ENCODE data around the gene DERA. TPM values are rescaled to one million over a fixed set of nuclear protein-coding genes. Genes with fewer than 3 reads are reported as not detected.
A peak's percentile ranks its signal among the peaks of the same experiment; 100 is the strongest.

Gene DERA
- total and polyA plus RNA-seq, 9 of the 15 experiments (the other 6 are each of a cell fraction or from before 2014, with no cell fraction given), result 5.5 to 15.5 (median 7.8) TPM

DNA sequence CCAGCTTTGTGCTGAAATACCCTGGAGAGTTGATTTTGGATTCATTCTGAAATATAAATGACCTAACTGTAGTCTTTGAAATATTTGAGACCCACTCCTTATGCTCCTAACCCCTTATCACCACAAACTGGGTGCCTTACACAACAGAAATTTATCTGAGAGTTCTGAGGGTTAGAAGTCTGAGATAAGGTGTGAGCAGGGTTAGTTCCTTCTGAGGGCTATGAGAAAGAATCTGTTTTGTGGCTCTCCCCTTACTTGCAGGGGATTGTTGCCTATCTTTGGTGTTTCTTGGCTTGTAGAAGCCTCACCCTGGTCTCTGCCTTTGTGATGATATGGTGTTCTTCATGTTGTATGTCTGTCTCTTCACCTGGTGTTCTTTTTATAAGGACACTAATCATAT lies 91.7 kb downstream of the DERA start:
- H3K4me3 ChIP-seq, result no peak overlapping the region
- no peak overlapping the region for H3K4me2 ChIP-seq (ENCODE audit: insufficient read depth, low read length)
- H3K27ac ChIP-seq (ENCODE audit: extremely low read depth, low read depth, low read length), result no peak overlapping the region
- in situ Hi-C loops (cut with MboI) (no loop called here), intact Hi-C loops (cut with micrococcal nuclease) (no loop called here)
- H3K36me3 ChIP-seq (ENCODE audit: control insufficient read depth, insufficient read depth, low read length), result no peaks in the 10 kb centered on the region
- H3K79me2 ChIP-seq (ENCODE audit: control insufficient read depth, insufficient read depth, low read length), result no peaks in the 10 kb centered on the region
- BruUV-seq (replicated peaks), result no TSS peak
- no peaks in the 10 kb centered on the region for H3K27me3 ChIP-seq (ENCODE audit: control insufficient read depth in 2 of 2, insufficient read depth in 2 of 2, low read length in 2 of 2)
- FAIRE-seq, result no peak
- ATAC-seq, result no peak
- ChIA-PET CTCF (ENCODE audit: low intra/inter-chr PET ratio) (no interaction called here), POLR2A (no interaction called here)
- H3K9me3 ChIP-seq (replicated peaks; ENCODE audit: control insufficient read depth, insufficient read depth, low read depth, low read length), result no peaks in the 10 kb centered on the region
- no peaks in the 10 kb centered on the region for H4K20me1 ChIP-seq (replicated peaks; ENCODE audit: control insufficient read depth, insufficient read depth, low read length)
- H3K9me1 ChIP-seq (ENCODE audit: control insufficient read depth, insufficient read depth, low read length), result no peaks in the 10 kb centered on the region
- DNase-seq (ENCODE audit: extremely low read depth in 1 of 4, low spot score in 3 of 4), result peak in 1 of 4 experiments; percentile 37
- peaks cover 0 to 2% of the 10 kb centered on the region in 2 experiments; a peak in 2 of 5 replicates for H3K4me1 ChIP-seq (replicated peaks in 1 of 2; ENCODE audit: control insufficient read depth in 2 of 2, insufficient read depth in 2 of 2, low read length in 2 of 2)
- H2AFZ ChIP-seq (ENCODE audit: low read depth, low read length), result no peak overlapping the region
- H3K9ac ChIP-seq (ENCODE audit: insufficient read depth in 1 of 2, low read depth in 2 of 2, low read length in 2 of 2), result no peak overlapping the region
- TF ChIP-seq ARID1B (IDR thresholded peaks at IDR 0.05), result 0 out of 2 replicates have a peak, but pooled peaks have one; percentile 20
- TF ChIP-seq MTA2 (IDR thresholded peaks at IDR 0.05; ENCODE audit: low read depth), result no peak

- ATAC-seq (no peak), DNase-seq (ENCODE audit: extremely low read depth in 1 of 4, low spot score in 3 of 4) (no peak)
These were observed 92.3 kb downstream of the DERA start for GRCh38 chr12:16003460-16003859.

More at GRCh38 chr12:16003460-16003859, 92.3 kb downstream of the DERA start:
- Histone ChIP-seq H3K27ac (ENCODE audit: extremely low read depth, low read depth, low read length) (no peak overlapping the region), H3K9me3 (replicated peaks; ENCODE audit: control insufficient read depth, insufficient read depth, low read depth, low read length) (no peaks in the 10 kb centered on the region), H2AFZ (ENCODE audit: low read depth, low read length) (no peak overlapping the region), H3K4me2 (ENCODE audit: insufficient read depth, low read length) (no peak overlapping the region), H3K9me1 (ENCODE audit: control insufficient read depth, insufficient read depth, low read length) (no peaks in the 10 kb centered on the region), H3K79me2 (ENCODE audit: control insufficient read depth, insufficient read depth, low read length) (no peaks in the 10 kb centered on the region), H3K27me3 (ENCODE audit: control insufficient read depth in 2 of 2, insufficient read depth in 2 of 2, low read length in 2 of 2) (no peaks in the 10 kb centered on the region), H3K4me3 (no peak overlapping the region), H3K4me1 (replicated peaks in 1 of 2; ENCODE audit: control insufficient read depth in 2 of 2, insufficient read depth in 2 of 2, low read length in 2 of 2) (peaks cover 0 to 2% of the 10 kb centered on the region in 2 experiments; a peak in 2 of 5 replicates), H3K36me3 (ENCODE audit: control insufficient read depth, insufficient read depth, low read length) (no peaks in the 10 kb centered on the region), H4K20me1 (replicated peaks; ENCODE audit: control insufficient read depth, insufficient read depth, low read length) (no peaks in the 10 kb centered on the region), H3K9ac (ENCODE audit: insufficient read depth in 1 of 2, low read depth in 2 of 2, low read length in 2 of 2) (no peak overlapping the region)
- in situ Hi-C loops (cut with MboI) (no loop called here), intact Hi-C loops (cut with micrococcal nuclease) (no loop called here)
- 13% methylated on average over 2 of the region's 3 CpGs for WGBS (ENCODE audit: insufficient coverage, low coverage, missing lambda C conversion rate)
- ChIA-PET CTCF (ENCODE audit: low intra/inter-chr PET ratio) (no interaction called here), POLR2A (no interaction called here)
- TF ChIP-seq RAD51 (IDR thresholded peaks at IDR 0.05; ENCODE audit: borderline replicate concordance, low read depth), result no peak
- no peak for TF ChIP-seq BRF1 (IDR thresholded peaks at IDR 0.05; ENCODE audit: borderline replicate concordance, extremely low read depth, insufficient read length)
- TF ChIP-seq, protein P1, sequence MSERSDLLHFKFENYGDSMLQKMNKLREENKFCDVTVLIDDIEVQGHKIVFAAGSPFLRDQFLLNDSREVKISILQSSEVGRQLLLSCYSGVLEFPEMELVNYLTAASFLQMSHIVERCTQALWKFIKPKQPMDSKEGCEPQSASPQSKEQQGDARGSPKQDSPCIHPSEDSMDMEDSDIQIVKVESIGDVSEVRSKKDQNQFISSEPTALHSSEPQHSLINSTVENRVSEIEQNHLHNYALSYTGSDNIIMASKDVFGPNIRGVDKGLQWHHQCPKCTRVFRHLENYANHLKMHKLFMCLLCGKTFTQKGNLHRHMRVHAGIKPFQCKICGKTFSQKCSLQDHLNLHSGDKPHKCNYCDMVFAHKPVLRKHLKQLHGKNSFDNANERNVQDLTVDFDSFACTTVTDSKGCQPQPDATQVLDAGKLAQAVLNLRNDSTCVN (CRISPR knock-in tag; IDR thresholded peaks at IDR 0.05), result no peak
- TF ChIP-seq RCOR1 (IDR thresholded peaks at IDR 0.05; ENCODE audit: borderline replicate concordance in 1 of 2, low read depth in 2 of 2, low read length in 2 of 2), result no peak
- no peak for TF ChIP-seq ZC3H11A (IDR thresholded peaks at IDR 0.05; ENCODE audit: low read depth, low read length)
- TF ChIP-seq LCOR (CRISPR knock-in tag; IDR thresholded peaks at IDR 0.05), result no peak
- TF ChIP-seq HDAC1 (IDR thresholded peaks at IDR 0.05), result no peak
- TF ChIP-seq ZNF449 (CRISPR knock-in tag; IDR thresholded peaks at IDR 0.05), result no peak
- no TSS peak for BruUV-seq (replicated peaks)
- FAIRE-seq, result no peak

Measured in K562 (cell line).